ENCODE measurements around the gene FLNB.

DNA sequence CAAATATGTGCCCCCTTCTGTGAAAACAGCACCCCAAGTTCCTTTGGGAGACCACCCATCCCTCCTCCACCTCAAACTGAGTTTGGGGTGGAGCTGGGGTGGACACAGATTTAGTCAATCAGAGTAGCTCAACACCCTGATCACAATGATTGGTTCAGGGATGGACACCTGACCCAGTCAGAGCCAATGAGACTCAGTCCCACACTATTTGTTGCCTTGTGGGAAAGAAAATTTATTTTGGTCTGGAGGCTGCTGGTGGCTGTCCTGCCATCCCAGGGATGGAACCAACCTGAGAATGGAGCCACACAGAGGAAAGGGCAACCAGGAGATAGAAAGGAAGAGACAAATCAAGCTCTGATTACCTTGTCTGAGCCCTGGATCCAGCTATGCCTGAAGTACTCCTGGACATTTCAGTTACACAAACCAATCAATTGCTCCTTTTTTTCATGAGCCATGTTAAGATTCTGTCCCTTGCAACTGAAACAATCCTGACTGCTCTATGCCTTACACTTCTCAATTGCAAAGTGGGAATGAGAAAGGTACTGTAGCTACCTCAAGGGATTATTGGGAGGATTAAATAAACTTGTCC is 192.0 kb downstream of the FLNB start:
- TF ChIP-seq CTCF (IDR thresholded peaks at IDR 0.05) (no peak), POLR2AphosphoS5 (IDR thresholded peaks at IDR 0.05) (no peak)
